GM13977 (cell line): ENCODE data around the gene CRPPA.

ENCODE experiments used
- DNase-seq: peaks from one replicate; pipeline ENCODE4 v3.0.0; 2012; ENCODE audit warnings: low spot score
- in situ Hi-C: fragments of 300-500 bp; cut with MboI; formaldehyde crosslinking; loops from one replicate; pipeline ENCODE4 v1.12.0; 2022; ENCODE audit warnings: low sequenced_read_pairs, low pct_unique_long_range_greater_than_20kb, mixed read lengths, inconsistent platforms; ENCODE audit not compliant: unreplicated experiment
- TF ChIP-seq, protein P1 (sequence below): IDR thresholded peaks from 2 replicates; pipeline ENCODE4 v1.5.1; 2012; ENCODE audit warnings: mild to moderate bottlenecking, control low read depth; ENCODE audit not compliant: insufficient read depth; ENCODE audit errors: extremely low read depth, missing control alignments

The CRPPA gene

DNA sequence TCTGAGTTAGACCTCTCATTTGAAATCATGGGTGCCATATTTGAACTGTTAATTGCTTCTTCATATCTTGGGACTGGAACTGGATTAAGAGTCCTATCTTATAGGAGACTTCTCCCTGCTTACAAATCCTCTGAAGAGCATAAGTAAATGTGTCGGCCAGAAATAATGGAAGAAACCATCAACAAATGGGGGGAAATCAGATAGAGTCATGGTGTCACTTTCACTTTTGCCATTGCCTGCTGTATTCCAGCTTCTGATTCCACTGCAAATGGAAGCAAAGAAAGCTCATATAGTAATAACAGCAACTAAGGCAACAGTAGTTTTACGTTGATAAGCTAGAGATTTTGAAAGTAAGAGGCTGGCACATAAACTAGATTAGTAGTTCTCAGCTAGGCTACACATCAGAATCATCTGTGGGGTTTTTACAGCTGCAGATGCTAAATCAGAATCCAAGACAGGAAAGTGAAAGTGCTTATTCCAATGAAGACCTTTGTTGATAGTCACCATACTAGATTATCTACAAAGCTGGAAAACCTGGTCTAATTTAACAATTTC lies 12.3 kb upstream of the CRPPA start:
- in situ Hi-C loops: no loop called here
- DNase-seq: no peak

DNA sequence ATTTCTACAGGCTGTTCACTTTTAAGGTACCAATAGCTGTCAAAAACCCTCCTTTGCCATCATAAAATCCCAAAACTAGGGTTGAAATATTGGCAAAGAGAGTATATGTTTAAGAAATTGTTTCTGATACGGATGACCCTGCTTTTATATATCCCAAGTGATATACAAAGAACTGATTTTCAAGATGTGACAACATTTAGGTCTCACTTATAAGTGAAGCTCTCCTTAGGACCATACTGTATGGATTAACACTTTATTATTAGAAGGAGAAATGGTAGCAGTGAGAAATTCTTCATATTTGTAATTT lies 11.0 kb upstream of the CRPPA start:
- DNase-seq: no peak
- in situ Hi-C loops: no loop called here
- TF ChIP-seq, protein P1, sequence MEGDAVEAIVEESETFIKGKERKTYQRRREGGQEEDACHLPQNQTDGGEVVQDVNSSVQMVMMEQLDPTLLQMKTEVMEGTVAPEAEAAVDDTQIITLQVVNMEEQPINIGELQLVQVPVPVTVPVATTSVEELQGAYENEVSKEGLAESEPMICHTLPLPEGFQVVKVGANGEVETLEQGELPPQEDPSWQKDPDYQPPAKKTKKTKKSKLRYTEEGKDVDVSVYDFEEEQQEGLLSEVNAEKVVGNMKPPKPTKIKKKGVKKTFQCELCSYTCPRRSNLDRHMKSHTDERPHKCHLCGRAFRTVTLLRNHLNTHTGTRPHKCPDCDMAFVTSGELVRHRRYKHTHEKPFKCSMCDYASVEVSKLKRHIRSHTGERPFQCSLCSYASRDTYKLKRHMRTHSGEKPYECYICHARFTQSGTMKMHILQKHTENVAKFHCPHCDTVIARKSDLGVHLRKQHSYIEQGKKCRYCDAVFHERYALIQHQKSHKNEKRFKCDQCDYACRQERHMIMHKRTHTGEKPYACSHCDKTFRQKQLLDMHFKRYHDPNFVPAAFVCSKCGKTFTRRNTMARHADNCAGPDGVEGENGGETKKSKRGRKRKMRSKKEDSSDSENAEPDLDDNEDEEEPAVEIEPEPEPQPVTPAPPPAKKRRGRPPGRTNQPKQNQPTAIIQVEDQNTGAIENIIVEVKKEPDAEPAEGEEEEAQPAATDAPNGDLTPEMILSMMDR: no peak

More for the DNA sequence above, 12.3 kb upstream of the CRPPA start:
- TF ChIP-seq, protein P1: no peak

DNA sequence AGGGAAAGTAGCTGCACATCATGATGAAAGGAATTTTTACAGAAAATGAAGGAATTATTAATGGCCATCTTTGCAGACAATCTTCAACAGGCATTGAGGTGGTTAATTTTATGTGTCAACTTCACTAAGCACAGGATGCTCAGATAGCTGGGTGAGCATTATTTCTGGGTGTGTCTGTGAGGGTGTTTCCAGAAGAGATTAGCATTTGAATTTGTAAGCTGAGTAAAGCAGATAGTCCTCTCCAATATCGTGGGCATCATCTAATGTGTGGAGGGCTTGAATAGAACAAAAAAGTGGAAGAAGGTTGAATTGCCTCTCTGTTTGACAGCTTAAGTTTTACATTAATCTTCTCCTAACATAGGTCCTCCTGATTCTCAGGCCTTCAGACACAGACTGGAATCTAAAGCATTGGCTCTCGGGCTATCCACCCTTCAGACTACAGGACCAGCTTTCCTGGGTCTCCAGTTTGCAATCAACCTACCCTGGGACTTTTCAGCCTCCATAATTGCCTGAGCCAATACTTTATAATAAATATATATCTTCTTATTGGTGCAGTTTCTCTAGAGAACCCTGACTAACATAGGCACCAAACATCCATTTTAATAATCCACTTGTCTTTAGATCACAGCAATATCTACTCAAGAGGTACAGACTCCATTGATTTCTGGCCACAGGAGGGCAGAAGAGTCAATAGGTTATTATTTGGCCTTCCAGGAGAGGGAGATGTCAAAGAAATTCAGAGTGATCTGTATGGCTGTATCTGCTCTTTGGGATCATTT lies 10.5 kb upstream of the CRPPA start:
- in situ Hi-C loops: no loop called here
- TF ChIP-seq, protein P1: peak; percentile 18
- peak; percentile 17 for DNase-seq

DNA sequence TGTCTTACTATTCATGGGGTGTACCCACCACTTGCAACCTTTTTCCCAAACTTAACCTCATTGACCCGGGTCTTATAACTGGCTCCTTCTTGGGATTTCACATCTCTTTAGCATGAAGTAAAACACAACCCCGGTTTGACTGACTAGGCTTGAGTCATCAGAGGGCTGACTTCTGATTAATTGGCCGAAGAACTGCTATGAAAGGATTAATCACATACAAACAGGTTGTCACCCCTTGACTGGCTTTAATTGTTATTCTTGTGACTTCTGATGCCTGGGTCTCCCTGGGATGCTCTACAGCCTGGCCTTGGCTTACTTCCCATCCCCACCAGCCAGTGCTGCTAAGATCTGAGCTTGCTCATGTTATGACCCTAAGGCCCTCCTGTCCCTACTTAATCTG lies 8.8 kb upstream of the CRPPA start:
- in situ Hi-C loops: no loop called here
- DNase-seq: no peak
- TF ChIP-seq, protein P1: no peak

DNA sequence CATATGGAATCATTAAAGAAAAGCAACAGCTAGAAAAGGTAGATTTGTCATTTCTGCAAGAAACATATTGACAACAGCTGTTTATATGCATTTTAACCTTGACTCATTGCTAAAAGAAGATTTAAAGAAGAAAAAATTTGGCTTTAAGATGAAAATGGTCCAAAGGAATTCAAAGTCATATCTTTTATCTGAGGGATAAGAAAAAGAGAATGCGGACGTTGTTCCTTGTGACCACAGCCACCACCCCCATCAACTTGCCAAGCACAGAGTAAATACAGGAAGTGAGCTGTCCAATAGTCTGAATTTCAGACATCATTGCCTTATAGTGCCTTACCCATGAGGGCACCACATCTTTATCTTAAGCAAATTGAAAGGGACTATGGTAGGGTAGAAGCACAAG lies 7.3 kb upstream of the CRPPA start:
- no peak for DNase-seq
- in situ Hi-C loops: no loop called here
- TF ChIP-seq, protein P1: no peak

DNA sequence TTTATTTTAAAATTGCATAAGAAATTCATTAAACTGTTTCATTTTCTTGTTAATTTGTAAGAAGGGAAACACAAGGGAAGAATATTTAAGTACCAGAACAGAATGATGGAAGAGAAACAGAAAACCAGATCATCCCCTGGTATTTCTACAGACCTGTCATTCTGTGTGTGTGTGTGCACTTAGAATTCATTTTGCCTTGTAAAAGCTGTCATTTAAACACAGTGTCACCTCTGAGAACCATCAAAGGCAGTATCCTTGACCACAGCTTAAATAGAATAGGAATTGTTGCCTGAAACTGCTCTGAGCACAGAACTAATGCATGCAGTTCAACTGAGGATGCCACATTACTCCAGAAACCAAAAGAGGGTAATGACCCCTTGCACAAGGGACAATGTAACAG lies 6.8 kb upstream of the CRPPA start:
- TF ChIP-seq, protein P1: no peak
- in situ Hi-C loops: no loop called here
- no peak for DNase-seq

DNA sequence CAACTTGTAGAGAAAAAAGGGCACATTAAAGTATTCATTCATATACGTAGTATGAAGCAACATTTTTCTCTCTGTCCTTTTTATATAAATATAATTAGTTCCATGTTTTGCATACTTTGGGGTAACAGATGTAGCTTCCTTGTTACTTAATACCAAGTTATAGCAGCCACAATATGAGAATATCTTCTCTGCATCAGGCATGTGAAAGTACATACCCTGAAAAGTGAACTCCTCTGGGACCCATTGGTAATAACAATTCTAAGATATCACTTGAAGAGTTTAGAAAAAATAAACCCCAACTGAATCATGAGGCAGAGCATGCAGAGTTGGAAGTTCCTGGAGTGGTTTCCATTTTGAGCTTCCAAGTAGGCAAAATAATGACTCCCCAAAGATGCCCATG lies 2.4 kb upstream of the CRPPA start:
- TF ChIP-seq, protein P1: no peak
- in situ Hi-C loops: no loop called here
- DNase-seq: no peak
